ENCODE data around the gene GNG7.
"Not testable (repeated sequence)": the region's sequence is repeated elsewhere in the genome, so short reads cannot be mapped to it uniquely, and the experiment has no call there.

DNA sequence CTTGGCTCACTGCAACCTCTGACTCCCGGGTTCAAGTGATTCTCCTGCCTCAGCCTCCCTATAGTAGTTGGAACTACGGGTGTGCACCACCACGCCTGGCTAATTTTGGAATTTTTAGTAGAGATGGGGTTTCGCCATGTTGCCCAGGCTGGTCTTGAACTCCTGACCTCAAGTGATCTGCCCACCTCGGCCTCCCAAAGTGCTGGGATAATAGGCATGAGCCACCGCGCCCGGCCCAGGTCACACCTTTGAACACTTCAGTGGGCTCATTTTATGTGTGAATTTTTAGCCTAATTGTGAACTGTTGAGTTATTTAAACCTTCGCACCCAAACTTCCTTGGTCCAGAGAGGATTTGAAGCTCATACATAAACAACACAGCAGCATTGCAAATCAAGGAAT is 138.9 kb downstream of the GNG7 start:
- TF ChIP-seq, protein P1, sequence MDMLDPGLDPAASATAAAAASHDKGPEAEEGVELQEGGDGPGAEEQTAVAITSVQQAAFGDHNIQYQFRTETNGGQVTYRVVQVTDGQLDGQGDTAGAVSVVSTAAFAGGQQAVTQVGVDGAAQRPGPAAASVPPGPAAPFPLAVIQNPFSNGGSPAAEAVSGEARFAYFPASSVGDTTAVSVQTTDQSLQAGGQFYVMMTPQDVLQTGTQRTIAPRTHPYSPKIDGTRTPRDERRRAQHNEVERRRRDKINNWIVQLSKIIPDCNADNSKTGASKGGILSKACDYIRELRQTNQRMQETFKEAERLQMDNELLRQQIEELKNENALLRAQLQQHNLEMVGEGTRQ (CRISPR knock-in tag; IDR thresholded peaks at IDR 0.05) = not testable (repeated sequence)
- TF ChIP-seq CREM (CRISPR knock-in tag; IDR thresholded peaks at IDR 0.05); CREB1 (CRISPR knock-in tag; IDR thresholded peaks at IDR 0.05); KAT7 (CRISPR knock-in tag; IDR thresholded peaks at IDR 0.05; ENCODE audit: borderline replicate concordance); ELF4 (CRISPR knock-in tag; IDR thresholded peaks at IDR 0.05; ENCODE audit: low read depth): not testable (repeated sequence)
- TF ChIP-seq, protein P2, sequence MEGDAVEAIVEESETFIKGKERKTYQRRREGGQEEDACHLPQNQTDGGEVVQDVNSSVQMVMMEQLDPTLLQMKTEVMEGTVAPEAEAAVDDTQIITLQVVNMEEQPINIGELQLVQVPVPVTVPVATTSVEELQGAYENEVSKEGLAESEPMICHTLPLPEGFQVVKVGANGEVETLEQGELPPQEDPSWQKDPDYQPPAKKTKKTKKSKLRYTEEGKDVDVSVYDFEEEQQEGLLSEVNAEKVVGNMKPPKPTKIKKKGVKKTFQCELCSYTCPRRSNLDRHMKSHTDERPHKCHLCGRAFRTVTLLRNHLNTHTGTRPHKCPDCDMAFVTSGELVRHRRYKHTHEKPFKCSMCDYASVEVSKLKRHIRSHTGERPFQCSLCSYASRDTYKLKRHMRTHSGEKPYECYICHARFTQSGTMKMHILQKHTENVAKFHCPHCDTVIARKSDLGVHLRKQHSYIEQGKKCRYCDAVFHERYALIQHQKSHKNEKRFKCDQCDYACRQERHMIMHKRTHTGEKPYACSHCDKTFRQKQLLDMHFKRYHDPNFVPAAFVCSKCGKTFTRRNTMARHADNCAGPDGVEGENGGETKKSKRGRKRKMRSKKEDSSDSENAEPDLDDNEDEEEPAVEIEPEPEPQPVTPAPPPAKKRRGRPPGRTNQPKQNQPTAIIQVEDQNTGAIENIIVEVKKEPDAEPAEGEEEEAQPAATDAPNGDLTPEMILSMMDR (IDR thresholded peaks at IDR 0.05) = not testable (repeated sequence)

Data from WTC11 (cell line).